GM19397 (cell line): ENCODE measurements around the gene VWC2.
A peak's percentile ranks its signal among the peaks of the same experiment; 100 is the strongest.

ENCODE experiments used
- ATAC-seq: cut with Tn5 transposase; IDR thresholded peaks from one replicate; pipeline ENCODE4 v1.9.1; 2021; ENCODE audit warnings: mild to moderate bottlenecking, moderate library complexity; ENCODE audit not compliant: unreplicated experiment

The VWC2 gene

DNA sequence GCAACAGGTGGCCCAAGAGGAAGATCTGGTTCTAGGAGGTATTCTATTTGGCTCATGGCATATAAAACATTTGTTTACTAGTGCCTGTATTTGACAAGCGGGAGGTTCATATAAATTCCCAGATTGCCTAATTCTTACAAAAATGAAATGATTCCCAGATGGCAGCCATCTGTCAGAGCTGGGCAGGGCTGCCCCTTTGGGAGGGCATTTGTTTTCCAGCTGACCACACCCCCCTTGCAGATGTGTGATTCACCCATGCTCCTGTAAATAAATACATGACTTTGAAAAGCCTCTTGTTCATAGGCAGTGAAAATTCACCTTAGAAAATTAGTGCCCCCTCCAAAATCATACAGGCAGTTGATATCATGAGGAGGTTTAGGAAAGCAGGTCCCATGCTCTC lies 8.6 kb downstream of the VWC2 start:
- no peak for ATAC-seq

- ATAC-seq, result no peak
These were observed 10.0 kb downstream of the VWC2 start for GRCh38 chr7:49783446-49783845.

GRCh38 chr7:49787980-49788379 lies 14.5 kb downstream of the VWC2 start:
- no peak for ATAC-seq

- no peak for ATAC-seq
These were observed 15.1 kb downstream of the VWC2 start for GRCh38 chr7:49788455-49789059.

GRCh38 chr7:49789736-49790135 lies 16.3 kb downstream of the VWC2 start:
- no peak for ATAC-seq

DNA sequence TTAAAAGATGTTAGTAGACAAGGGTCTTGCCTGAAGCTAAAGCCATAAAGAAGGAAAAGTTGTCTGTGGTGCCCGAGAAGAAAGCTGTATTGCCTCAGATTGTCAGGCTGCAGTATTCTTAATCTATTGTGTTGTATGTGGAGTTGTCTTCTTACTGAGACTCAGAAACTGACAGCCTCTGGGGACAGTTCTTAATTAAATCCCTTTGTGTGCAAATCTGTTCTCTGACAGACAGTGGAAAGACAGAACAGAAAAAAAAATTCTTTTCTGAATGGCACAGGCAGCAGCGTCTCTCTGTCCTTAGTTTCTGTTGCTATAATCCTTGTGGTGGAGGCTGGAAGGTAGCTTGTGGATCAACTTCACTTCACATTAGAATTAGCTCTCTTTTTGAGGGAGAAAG lies 16.8 kb downstream of the VWC2 start:
- ATAC-seq, result no peak

DNA sequence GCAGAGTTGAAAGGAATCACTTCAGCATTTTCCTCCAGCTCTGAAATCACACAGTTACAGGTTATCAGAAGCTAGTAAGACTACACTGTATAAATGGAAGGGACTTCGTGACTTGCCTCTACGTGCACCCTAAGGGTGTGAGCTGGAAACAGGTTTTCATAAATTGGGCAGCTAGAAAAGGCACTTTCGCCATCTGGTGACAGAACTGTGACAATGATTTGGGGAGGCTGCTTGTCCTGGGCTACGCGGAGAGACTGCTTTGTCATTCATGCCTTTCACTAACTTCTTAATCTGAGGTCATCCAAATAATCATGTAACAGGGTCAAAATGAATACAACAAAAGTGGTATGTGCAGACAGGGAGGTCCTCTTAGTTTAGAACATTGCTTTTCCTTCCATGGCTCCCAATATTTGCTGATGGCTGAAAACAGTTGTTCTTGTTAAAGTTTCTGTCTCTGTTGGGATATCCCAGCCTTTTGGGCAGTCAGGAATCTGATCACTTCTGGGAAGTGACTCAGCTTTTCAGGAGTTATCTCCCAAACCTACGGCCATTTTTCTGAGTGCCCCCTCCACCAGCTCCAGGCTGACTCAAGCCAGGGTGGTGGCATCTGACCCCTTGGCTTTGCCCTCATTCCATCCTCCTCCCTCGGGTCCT lies 17.8 kb downstream of the VWC2 start:
- peak; percentile 73 for ATAC-seq

- no peak for ATAC-seq
These were observed 24.7 kb downstream of the VWC2 start for GRCh38 chr7:49797987-49798660.

GRCh38 chr7:49800031-49800430 lies 26.6 kb downstream of the VWC2 start:
- no peak for ATAC-seq

- no peak for ATAC-seq
These were observed 29.2 kb downstream of the VWC2 start for GRCh38 chr7:49802600-49802999.

DNA sequence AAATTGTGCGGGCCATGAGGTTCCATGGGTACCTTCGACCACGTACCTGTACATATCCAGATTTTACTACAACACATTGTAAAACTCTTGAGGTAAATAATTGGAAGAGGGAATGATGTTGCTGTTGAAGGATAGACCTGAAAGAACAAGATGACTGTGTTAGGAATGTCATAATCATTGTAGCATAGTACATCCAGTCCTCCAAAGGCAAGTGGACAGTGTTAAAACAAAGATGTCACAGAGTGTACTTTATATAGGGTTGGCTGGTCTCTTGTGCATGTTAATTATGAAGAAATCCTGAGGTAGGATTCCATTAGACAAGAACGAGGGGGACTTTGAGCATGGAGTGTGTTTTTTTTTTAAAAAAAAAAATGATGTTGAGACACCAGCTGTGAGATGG lies 30.4 kb downstream of the VWC2 start:
- ATAC-seq, result no peak

DNA sequence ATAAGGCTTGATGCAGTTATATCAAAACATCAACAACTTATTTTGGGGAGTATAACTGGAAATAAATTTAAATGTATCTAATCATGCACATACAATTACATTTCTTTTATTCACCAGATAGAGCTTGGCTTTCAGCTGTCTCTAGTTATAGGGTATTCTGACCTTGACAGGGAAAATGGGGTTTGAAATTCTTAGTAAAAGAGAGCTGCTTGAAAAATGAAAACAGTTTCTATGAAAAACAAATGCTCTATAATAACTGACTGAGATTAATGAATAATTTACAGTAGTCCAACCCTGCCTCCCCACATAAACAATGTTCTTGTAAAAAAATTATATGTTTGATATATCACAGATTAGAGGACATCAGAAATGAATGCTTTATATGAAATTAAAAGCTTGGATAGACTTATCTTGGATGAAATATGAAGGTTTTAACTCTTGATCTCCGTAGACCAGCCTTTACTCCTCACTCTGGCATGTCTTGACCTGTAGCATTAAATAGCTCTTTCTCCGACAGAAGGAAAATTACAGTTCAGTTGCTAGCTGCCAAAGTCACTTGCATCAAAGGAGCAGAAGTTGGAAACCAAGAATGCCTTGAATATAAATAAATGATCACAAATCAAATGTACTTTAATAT lies 32.1 kb downstream of the VWC2 start:
- no peak for ATAC-seq

DNA sequence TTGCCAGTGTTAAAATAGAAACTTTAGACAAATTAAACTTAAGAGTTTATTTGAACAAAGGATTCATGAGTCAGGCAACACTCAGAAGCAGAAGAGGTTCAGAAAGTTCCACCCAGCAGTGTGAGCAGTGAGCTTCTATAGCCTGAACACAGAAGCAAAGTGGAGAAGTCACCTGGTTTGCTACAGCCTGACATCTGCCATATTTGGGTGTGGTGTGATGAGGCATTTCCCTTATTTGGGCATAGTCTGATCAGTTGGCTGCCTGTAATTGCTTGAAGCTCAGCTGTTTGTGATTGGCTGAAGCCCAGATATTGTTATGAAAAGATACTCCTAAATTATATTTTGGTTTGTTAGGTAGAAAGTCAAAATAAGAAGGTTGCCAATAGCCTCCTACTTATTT lies 39.1 kb downstream of the VWC2 start:
- ATAC-seq, result no peak

DNA sequence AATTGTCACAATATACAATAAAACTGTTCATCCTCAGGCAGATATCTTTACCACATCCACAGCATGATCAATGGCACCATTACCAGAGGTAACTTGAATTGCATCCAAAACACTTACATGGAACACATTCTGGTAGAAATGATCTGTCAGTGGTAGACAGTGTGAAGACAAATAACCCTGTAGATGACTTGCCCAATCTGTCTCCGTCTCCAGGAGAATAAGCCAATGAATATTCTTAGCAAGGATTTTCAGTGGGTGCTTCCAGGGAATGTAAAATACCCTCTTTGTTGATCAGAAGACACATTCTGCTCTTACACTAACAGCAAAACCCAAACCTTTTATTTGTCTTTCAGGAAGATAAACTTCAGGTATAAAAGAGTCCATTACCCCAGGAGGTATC lies 43.8 kb downstream of the VWC2 start:
- no peak for ATAC-seq

DNA sequence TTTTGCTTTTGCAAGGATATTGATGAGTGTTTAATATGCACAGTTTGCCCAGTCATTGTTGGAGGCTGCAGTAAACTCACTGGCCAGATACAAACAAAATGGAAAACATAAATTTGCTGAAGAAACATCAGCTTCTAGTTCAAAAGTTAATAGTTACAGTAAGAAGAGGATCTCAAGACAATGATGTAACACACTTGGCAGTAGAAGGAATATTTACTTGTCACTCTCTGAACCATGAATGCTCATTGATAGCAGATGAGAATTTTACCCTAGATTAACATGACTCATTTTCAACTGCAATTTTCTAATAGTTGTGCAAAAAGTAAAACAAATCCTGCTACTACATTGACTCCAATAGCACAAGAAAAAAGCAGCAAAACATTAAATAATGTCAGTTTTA lies 47.7 kb downstream of the VWC2 start:
- ATAC-seq, result no peak

DNA sequence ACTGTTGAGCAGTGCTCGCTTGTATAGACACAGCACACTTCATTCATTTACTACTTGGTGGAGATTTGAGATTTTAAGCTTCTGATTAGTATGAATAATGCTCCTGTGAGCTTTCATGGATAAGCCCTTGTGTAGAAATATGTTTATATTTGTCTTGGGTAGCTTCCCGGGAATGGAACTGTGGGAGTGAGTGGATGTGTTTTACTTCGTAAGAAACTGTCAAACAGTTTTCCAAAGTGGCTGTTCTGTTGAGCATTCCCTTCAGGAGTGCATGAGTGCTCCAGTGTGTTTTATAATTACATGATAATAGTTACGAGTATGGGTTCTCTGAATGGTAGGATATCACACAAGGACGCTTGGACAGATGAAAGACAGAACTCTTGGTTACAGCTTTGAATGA lies 49.4 kb downstream of the VWC2 start:
- ATAC-seq, result no peak

DNA sequence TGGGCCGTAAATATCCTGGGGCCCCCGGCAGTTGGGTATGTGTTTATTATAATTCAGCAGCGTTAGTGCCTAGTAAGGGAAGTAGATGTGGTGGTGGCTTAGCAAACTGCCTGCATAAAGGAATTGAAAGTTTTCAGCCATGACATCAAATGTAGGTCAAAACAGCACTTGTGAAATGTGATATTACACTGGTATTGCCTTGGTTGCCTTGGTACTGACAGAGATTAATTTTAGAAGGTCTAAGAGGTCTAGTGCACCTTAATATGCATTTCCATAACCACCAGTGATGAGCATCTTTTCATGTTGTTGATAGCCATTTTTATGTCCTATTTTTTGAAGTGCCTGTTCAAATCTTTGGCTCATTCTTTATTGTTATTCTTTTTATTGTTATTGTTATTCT lies 50.1 kb downstream of the VWC2 start:
- no peak for ATAC-seq

DNA sequence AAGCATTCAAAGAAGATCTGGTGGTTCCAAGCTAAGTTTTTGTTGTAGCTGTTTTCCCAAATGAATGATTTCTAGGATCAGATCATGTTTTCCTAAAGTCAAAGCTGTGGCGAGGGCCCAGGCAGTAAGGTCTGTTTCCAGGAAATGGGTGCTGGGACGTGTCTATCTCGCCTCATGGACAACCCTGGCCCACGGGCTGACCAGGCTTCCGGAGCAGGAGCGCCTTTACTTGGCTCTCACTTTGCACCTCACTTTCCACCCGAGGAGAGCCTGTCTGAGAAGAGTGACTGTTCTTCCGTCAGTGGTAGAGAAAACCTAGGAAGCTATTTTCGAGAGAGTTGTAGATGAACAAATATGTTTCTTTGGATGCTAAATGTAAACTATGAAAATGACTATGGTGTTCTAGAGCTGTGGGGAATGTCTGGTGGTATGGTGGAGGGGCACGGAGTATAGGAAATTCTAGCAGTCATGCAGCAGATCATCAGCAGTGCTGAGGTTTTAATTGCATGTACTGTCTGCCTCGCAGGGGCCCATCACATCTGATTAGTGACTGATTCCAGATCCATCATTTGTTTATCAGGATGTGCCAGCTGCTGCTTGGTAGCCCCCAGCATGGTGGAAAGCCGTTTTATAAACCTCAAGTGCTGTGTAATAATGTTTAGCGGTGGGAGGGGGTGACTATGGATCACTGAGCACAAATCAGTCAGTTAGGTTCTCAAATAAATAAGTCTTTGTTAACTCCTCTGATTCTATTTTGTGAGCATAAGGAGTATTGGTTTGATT lies 66.6 kb downstream of the VWC2 start:
- no peak for ATAC-seq

DNA sequence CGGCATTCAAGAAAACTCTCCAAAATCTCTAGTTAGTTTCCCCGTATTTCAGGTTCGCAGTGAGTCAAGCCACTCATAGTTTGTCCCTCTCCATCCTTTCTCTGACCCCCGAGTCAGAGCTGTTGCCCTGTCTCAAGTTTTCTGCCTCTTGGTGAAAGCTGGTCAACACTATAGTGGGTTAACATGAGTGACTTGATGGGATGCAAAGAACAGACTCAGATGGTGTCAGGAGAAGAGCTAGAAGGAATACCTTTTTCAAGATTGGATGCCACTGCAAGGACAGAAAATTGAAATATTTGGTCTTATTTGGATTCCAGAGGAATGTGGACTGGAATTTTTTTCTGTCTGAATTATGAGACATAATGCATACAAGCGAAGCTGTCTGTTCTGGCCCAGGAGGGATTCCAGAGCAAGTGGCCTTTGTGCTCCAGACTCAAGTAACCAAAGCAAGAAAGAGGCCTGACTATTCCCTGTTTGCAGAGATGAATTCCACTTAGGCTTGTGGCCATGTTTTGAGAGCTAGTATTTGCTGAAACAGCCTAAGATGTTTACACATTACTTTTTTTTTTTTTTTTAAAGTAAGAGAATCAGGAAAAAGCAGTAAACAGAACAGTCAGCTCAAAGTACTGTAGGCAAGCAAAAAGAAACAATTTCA lies 67.4 kb downstream of the VWC2 start:
- ATAC-seq, result no peak

GRCh38 chr7:49845626-49846025 lies 72.2 kb downstream of the VWC2 start:
- no peak for ATAC-seq
